Measurements from ENCODE around the gene TRIM58. TPM values are rescaled to one million over a fixed set of nuclear protein-coding genes. Genes with fewer than 3 reads are reported as not detected.
A peak's percentile ranks its signal among the peaks of the same experiment; 100 is the strongest.

TRIM58 gene
- total and polyA plus RNA-seq, 4 donors: 4.7 to 14.4 (median 11.4) TPM

GRCh38 chr1:247843411-247843810 is 13.6 kb upstream of the TRIM58 start:
- H3K36me3 ChIP-seq (ENCODE audit: control insufficient read depth, insufficient read depth, low read length): no peaks in the 10 kb centered on the region
- H3K27me3 ChIP-seq (ENCODE audit: control insufficient read depth, insufficient read depth, low read length): no peaks in the 10 kb centered on the region
- 83% methylated on average over 1 of the region's 2 CpGs for WGBS (ENCODE audit: insufficient coverage)
- DNase-seq (ENCODE audit: low read depth in 4 of 6, low spot score in 6 of 6): no peak
- H3K4me1 ChIP-seq (ENCODE audit: control insufficient read depth, insufficient read depth, low read length): no peaks in the 10 kb centered on the region
- H3K9me3 ChIP-seq (ENCODE audit: control insufficient read depth, insufficient read depth, low read length): no peaks in the 10 kb centered on the region
- no peak overlapping the region for H3K4me3 ChIP-seq (ENCODE audit: low read depth, low read length)
- H3K27ac ChIP-seq (ENCODE audit: low read depth, low read length): no peak overlapping the region

GRCh38 chr1:247845011-247845692 is 11.8 kb upstream of the TRIM58 start:
- Histone ChIP-seq H3K4me1 (ENCODE audit: control insufficient read depth, insufficient read depth, low read length) (no peaks in the 10 kb centered on the region), H3K27me3 (ENCODE audit: control insufficient read depth, insufficient read depth, low read length) (no peaks in the 10 kb centered on the region), H3K9me3 (ENCODE audit: control insufficient read depth, insufficient read depth, low read length) (no peaks in the 10 kb centered on the region), H3K36me3 (ENCODE audit: control insufficient read depth, insufficient read depth, low read length) (no peaks in the 10 kb centered on the region), H3K4me3 (ENCODE audit: low read depth, low read length) (no peak overlapping the region), H3K27ac (ENCODE audit: low read depth, low read length) (no peak overlapping the region)
- 77% methylated on average over 12 of the region's 12 CpGs for WGBS (ENCODE audit: insufficient coverage)
- DNase-seq (ENCODE audit: low read depth in 4 of 6, low spot score in 6 of 6): no peak

- H3K27me3 ChIP-seq (ENCODE audit: control insufficient read depth, insufficient read depth, low read length): no peaks in the 10 kb centered on the region
- DNase-seq (ENCODE audit: low read depth in 4 of 6, low spot score in 6 of 6): no peak
- no peaks in the 10 kb centered on the region for H3K36me3 ChIP-seq (ENCODE audit: control insufficient read depth, insufficient read depth, low read length)
- H3K27ac ChIP-seq (ENCODE audit: low read depth, low read length): no peak overlapping the region
- no peaks in the 10 kb centered on the region for H3K9me3 ChIP-seq (ENCODE audit: control insufficient read depth, insufficient read depth, low read length)
- no peak overlapping the region for H3K4me3 ChIP-seq (ENCODE audit: low read depth, low read length)
- H3K4me1 ChIP-seq (ENCODE audit: control insufficient read depth, insufficient read depth, low read length): no peaks in the 10 kb centered on the region
- WGBS (ENCODE audit: insufficient coverage): 100% methylated on average over 1 of the region's 5 CpGs
These were observed 11.3 kb upstream of the TRIM58 start for GRCh38 chr1:247845693-247846017.

GRCh38 chr1:247848346-247848745 is 8.6 kb upstream of the TRIM58 start:
- Histone ChIP-seq H3K9me3 (ENCODE audit: control insufficient read depth, insufficient read depth, low read length) (no peaks in the 10 kb centered on the region), H3K27ac (ENCODE audit: low read depth, low read length) (no peak overlapping the region), H3K36me3 (ENCODE audit: control insufficient read depth, insufficient read depth, low read length) (no peaks in the 10 kb centered on the region), H3K4me1 (ENCODE audit: control insufficient read depth, insufficient read depth, low read length) (no peaks in the 10 kb centered on the region), H3K4me3 (ENCODE audit: low read depth, low read length) (no peak overlapping the region), H3K27me3 (ENCODE audit: control insufficient read depth, insufficient read depth, low read length) (no peaks in the 10 kb centered on the region)
- WGBS (ENCODE audit: insufficient coverage): 93% methylated on average over 5 of the region's 7 CpGs
- no peak for DNase-seq (ENCODE audit: low read depth in 4 of 6, low spot score in 6 of 6)

- Histone ChIP-seq H3K27ac (ENCODE audit: low read depth, low read length) (no peak overlapping the region), H3K9me3 (ENCODE audit: control insufficient read depth, insufficient read depth, low read length) (no peaks in the 10 kb centered on the region), H3K4me1 (ENCODE audit: control insufficient read depth, insufficient read depth, low read length) (no peaks in the 10 kb centered on the region), H3K27me3 (ENCODE audit: control insufficient read depth, insufficient read depth, low read length) (no peaks in the 10 kb centered on the region), H3K36me3 (ENCODE audit: control insufficient read depth, insufficient read depth, low read length) (no peaks in the 10 kb centered on the region), H3K4me3 (ENCODE audit: low read depth, low read length) (no peak overlapping the region)
- DNase-seq (ENCODE audit: low read depth in 4 of 6, low spot score in 6 of 6): no peak
- no CpG with 5 or more reads among the region's 1 CpG for WGBS (ENCODE audit: insufficient coverage)
These were observed 7.4 kb upstream of the TRIM58 start for GRCh38 chr1:247849616-247850015.

GRCh38 chr1:247854899-247855545 is 2.0 kb upstream of the TRIM58 start:
- peaks cover 5% of the 10 kb centered on the region for H3K4me1 ChIP-seq (ENCODE audit: control insufficient read depth, insufficient read depth, low read length)
- H3K4me3 ChIP-seq (ENCODE audit: low read depth, low read length): no peak overlapping the region
- H3K36me3 ChIP-seq (ENCODE audit: control insufficient read depth, insufficient read depth, low read length): no peaks in the 10 kb centered on the region
- H3K27ac ChIP-seq (ENCODE audit: low read depth, low read length): no peak overlapping the region
- H3K27me3 ChIP-seq (ENCODE audit: control insufficient read depth, insufficient read depth, low read length): no peaks in the 10 kb centered on the region
- no peak for DNase-seq (ENCODE audit: low read depth in 4 of 6, low spot score in 6 of 6)
- 94% methylated on average over 13 of the region's 14 CpGs for WGBS (ENCODE audit: insufficient coverage)
- H3K9me3 ChIP-seq (ENCODE audit: control insufficient read depth, insufficient read depth, low read length): no peaks in the 10 kb centered on the region

GRCh38 chr1:247855911-247856310 is 1.1 kb upstream of the TRIM58 start:
- Histone ChIP-seq H3K9me3 (ENCODE audit: control insufficient read depth, insufficient read depth, low read length) (no peaks in the 10 kb centered on the region), H3K27ac (ENCODE audit: low read depth, low read length) (no peak overlapping the region), H3K4me3 (ENCODE audit: low read depth, low read length) (no peak overlapping the region), H3K4me1 (ENCODE audit: control insufficient read depth, insufficient read depth, low read length) (peaks cover 5% of the 10 kb centered on the region), H3K27me3 (ENCODE audit: control insufficient read depth, insufficient read depth, low read length) (no peaks in the 10 kb centered on the region), H3K36me3 (ENCODE audit: control insufficient read depth, insufficient read depth, low read length) (no peaks in the 10 kb centered on the region)
- 84% methylated on average over 2 of the region's 4 CpGs for WGBS (ENCODE audit: insufficient coverage)
- no peak for DNase-seq (ENCODE audit: low read depth in 4 of 6, low spot score in 6 of 6)

GRCh38 chr1:247857985-247858619 is 1.1 kb downstream of the TRIM58 start:
- H3K27ac ChIP-seq (ENCODE audit: low read depth, low read length): no peak overlapping the region
- WGBS (ENCODE audit: insufficient coverage): 41% methylated on average over 9 of the region's 15 CpGs
- no peaks in the 10 kb centered on the region for H3K9me3 ChIP-seq (ENCODE audit: control insufficient read depth, insufficient read depth, low read length)
- peak overlapping the region; percentile 36 for H3K4me3 ChIP-seq (ENCODE audit: low read depth, low read length)
- DNase-seq (ENCODE audit: low read depth in 4 of 6, low spot score in 6 of 6): peak in 2 of 6 donors; percentile 4 to 5
- H3K36me3 ChIP-seq (ENCODE audit: control insufficient read depth, insufficient read depth, low read length): no peaks in the 10 kb centered on the region
- H3K4me1 ChIP-seq (ENCODE audit: control insufficient read depth, insufficient read depth, low read length): peaks cover 5% of the 10 kb centered on the region
- H3K27me3 ChIP-seq (ENCODE audit: control insufficient read depth, insufficient read depth, low read length): no peaks in the 10 kb centered on the region

GRCh38 chr1:247862756-247863155 is 5.8 kb downstream of the TRIM58 start:
- H3K27ac ChIP-seq (ENCODE audit: low read depth, low read length): no peak overlapping the region
- WGBS (ENCODE audit: insufficient coverage): no CpG with 5 or more reads among the region's 4 CpGs
- H3K9me3 ChIP-seq (ENCODE audit: control insufficient read depth, insufficient read depth, low read length): no peaks in the 10 kb centered on the region
- no peak overlapping the region for H3K4me3 ChIP-seq (ENCODE audit: low read depth, low read length)
- no peaks in the 10 kb centered on the region for H3K27me3 ChIP-seq (ENCODE audit: control insufficient read depth, insufficient read depth, low read length)
- H3K36me3 ChIP-seq (ENCODE audit: control insufficient read depth, insufficient read depth, low read length): peaks cover 5% of the 10 kb centered on the region
- DNase-seq (ENCODE audit: low read depth in 4 of 6, low spot score in 6 of 6): no peak
- peaks cover 3% of the 10 kb centered on the region for H3K4me1 ChIP-seq (ENCODE audit: control insufficient read depth, insufficient read depth, low read length)

- no peak for DNase-seq (ENCODE audit: low read depth in 4 of 6, low spot score in 6 of 6)
- H3K27ac ChIP-seq (ENCODE audit: low read depth, low read length): no peak overlapping the region
- H3K4me3 ChIP-seq (ENCODE audit: low read depth, low read length): no peak overlapping the region
- 87% methylated on average over 16 of the region's 17 CpGs for WGBS (ENCODE audit: insufficient coverage)
- H3K4me1 ChIP-seq (ENCODE audit: control insufficient read depth, insufficient read depth, low read length): no peaks in the 10 kb centered on the region
- no peaks in the 10 kb centered on the region for H3K9me3 ChIP-seq (ENCODE audit: control insufficient read depth, insufficient read depth, low read length)
- H3K27me3 ChIP-seq (ENCODE audit: control insufficient read depth, insufficient read depth, low read length): no peaks in the 10 kb centered on the region
- peaks cover 8% of the 10 kb centered on the region for H3K36me3 ChIP-seq (ENCODE audit: control insufficient read depth, insufficient read depth, low read length)
These were observed 7.7 kb downstream of the TRIM58 start for GRCh38 chr1:247864644-247865043.
